HepG2 (cell line): ENCODE results near the gene CD72. TPM values are rescaled to one million over a fixed set of nuclear protein-coding genes. Genes with fewer than 3 reads are reported as not detected.

Experiments used
- ATF7-NPFF ChIP-seq: sonication (generic); formaldehyde crosslinking; IDR thresholded peaks from 2 replicates; pipeline ENCODE4 v1.8.1; 2023; ENCODE audit warnings: mild to moderate bottlenecking, low read depth, missing genetic modification reagents, moderate library complexity
- SIX4 ChIP-seq: sonication (generic); formaldehyde crosslinking; IDR thresholded peaks from 2 replicates; pipeline ENCODE4 v1.4.0; 2020; ENCODE audit warnings: missing genetic modification reagents
- STAG1 ChIP-seq: sonication (generic); formaldehyde crosslinking; IDR thresholded peaks from 2 replicates; pipeline ENCODE4 v1.4.0; 2020; ENCODE audit warnings: missing genetic modification reagents
- TP53 ChIP-seq: sonication (generic); formaldehyde crosslinking; conservative IDR thresholded peaks from 2 replicates; pipeline ENCODE4 v1.4.0; 2020; ENCODE audit warnings: missing genetic modification reagents
- ZBTB21 ChIP-seq: sonication (generic); formaldehyde crosslinking; IDR thresholded peaks from 2 replicates; pipeline ENCODE4 v1.4.0; 2020; ENCODE audit warnings: missing genetic modification reagents
- ZNF234 ChIP-seq: sonication (generic); formaldehyde crosslinking; conservative IDR thresholded peaks from 2 replicates; pipeline ENCODE4 v1.5.1; 2020; ENCODE audit warnings: mild to moderate bottlenecking, missing genetic modification reagents
- ZNF772 ChIP-seq: sonication (generic); formaldehyde crosslinking; IDR thresholded peaks from 2 replicates; pipeline ENCODE4 v1.5.0; 2020; ENCODE audit warnings: mild to moderate bottlenecking, missing genetic modification reagents
- polyA plus RNA-seq, 8 experiments: library from polyadenylated mRNA; depleted of rRNA in 3 of 8; stranded (reverse) in 7 of 8; unstranded in 1 of 8; fragments of >200 nt; fragmentation: Illumina TruSeq in 4 of 8; extraction: Trizol in 4 of 8; gene quantifications; 2 replicates each; pipeline versions ENCODE4 v1.2.1 to v1.2.3, GENCODE V29; 2011 to 2016; ENCODE audit warnings: low read depth in 4 of 8, missing spikeins in 1 of 8, mixed read lengths in 1 of 8; ENCODE audit not compliant: insufficient read depth in 1 of 8
- total RNA-seq, 5 experiments: library from RNA; depleted of rRNA; stranded (reverse); fragments of >200 nt; fragmentation: Illumina TruSeq; extraction: Trizol; gene quantifications; 2 replicates each; pipeline ENCODE4 v1.2.3, GENCODE V29; 2016; ENCODE audit warnings: low read depth in 1 of 5
- TF ChIP-seq, protein P1 (sequence below): sonication (generic); formaldehyde crosslinking; IDR thresholded peaks from 2 replicates; pipeline ENCODE4 v1.5.0; 2020; ENCODE audit warnings: mild to moderate bottlenecking, missing genetic modification reagents, borderline replicate concordance
- TF ChIP-seq, protein P2 (sequence below): sonication (generic); formaldehyde crosslinking; IDR thresholded peaks from 2 replicates; pipeline ENCODE4 v1.5.0; 2020; ENCODE audit warnings: missing genetic modification reagents, mild to moderate bottlenecking, borderline replicate concordance
- TF ChIP-seq, protein P3 (sequence below): sonication (generic); formaldehyde crosslinking; IDR thresholded peaks from 2 replicates; pipeline ENCODE4 v1.8.1; 2023; ENCODE audit warnings: mild to moderate bottlenecking, missing genetic modification reagents
- TF ChIP-seq, protein P4 (sequence below): sonication (generic); formaldehyde crosslinking; IDR thresholded peaks from 2 replicates; pipeline ENCODE4 v1.4.0; 2020; ENCODE audit warnings: low read depth, mild to moderate bottlenecking, missing genetic modification reagents

Gene CD72
- total and polyA plus RNA-seq, 2 of the 13 experiments (the other 11 are each of a cell fraction or from before 2014, with no cell fraction given): 0.18 to 1.1 TPM

DNA sequence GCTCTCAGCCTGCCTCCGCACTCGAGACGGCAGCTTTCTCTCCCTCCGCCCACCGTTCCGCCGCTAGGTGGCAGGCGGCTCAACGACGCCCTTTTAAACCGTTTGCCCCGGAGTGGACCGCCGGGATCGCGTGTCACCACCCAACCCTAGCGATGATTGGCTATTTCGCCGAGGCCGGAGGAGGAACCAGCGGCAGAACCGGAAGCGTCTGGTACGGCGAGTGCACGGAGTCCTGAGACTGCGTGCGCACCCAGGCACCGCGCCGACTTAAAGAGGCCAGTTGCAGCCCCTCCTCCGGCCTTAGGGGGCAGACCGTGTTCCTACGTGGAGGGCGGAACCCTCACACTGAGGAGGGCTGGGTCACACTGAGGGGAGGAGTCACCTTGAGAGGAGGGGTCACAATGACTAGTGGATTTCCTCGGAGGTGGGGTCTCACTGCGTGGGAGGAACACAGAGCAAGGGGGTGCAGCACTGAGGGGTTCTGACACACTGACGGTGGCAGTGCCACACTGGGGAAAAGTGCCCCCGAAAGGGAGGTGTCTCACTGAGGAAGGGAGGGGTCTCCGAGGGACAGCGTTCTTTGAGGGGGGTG lies 14.1 kb downstream of the CD72 start (continued):
- TF ChIP-seq, protein P1, sequence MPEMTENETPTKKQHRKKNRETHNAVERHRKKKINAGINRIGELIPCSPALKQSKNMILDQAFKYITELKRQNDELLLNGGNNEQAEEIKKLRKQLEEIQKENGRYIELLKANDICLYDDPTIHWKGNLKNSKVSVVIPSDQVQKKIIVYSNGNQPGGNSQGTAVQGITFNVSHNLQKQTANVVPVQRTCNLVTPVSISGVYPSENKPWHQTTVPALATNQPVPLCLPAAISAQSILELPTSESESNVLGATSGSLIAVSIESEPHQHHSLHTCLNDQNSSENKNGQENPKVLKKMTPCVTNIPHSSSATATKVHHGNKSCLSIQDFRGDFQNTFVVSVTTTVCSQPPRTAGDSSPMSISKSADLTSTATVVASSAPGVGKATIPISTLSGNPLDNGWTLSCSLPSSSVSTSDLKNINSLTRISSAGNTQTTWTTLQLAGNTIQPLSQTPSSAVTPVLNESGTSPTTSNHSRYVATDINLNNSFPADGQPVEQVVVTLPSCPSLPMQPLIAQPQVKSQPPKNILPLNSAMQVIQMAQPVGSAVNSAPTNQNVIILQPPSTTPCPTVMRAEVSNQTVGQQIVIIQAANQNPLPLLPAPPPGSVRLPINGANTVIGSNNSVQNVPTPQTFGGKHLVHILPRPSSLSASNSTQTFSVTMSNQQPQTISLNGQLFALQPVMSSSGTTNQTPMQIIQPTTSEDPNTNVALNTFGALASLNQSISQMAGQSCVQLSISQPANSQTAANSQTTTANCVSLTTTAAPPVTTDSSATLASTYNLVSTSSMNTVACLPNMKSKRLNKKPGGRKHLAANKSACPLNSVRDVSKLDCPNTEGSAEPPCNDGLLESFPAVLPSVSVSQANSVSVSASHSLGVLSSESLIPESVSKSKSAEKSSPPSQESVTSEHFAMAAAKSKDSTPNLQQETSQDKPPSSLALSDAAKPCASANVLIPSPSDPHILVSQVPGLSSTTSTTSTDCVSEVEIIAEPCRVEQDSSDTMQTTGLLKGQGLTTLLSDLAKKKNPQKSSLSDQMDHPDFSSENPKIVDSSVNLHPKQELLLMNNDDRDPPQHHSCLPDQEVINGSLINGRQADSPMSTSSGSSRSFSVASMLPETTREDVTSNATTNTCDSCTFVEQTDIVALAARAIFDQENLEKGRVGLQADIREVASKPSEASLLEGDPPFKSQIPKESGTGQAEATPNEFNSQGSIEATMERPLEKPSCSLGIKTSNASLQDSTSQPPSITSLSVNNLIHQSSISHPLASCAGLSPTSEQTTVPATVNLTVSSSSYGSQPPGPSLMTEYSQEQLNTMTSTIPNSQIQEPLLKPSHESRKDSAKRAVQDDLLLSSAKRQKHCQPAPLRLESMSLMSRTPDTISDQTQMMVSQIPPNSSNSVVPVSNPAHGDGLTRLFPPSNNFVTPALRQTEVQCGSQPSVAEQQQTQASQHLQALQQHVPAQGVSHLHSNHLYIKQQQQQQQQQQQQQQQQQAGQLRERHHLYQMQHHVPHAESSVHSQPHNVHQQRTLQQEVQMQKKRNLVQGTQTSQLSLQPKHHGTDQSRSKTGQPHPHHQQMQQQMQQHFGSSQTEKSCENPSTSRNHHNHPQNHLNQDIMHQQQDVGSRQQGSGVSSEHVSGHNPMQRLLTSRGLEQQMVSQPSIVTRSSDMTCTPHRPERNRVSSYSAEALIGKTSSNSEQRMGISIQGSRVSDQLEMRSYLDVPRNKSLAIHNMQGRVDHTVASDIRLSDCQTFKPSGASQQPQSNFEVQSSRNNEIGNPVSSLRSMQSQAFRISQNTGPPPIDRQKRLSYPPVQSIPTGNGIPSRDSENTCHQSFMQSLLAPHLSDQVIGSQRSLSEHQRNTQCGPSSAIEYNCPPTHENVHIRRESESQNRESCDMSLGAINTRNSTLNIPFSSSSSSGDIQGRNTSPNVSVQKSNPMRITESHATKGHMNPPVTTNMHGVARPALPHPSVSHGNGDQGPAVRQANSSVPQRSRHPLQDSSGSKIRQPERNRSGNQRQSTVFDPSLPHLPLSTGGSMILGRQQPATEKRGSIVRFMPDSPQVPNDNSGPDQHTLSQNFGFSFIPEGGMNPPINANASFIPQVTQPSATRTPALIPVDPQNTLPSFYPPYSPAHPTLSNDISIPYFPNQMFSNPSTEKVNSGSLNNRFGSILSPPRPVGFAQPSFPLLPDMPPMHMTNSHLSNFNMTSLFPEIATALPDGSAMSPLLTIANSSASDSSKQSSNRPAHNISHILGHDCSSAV: no peak
- TF ChIP-seq, protein P2, sequence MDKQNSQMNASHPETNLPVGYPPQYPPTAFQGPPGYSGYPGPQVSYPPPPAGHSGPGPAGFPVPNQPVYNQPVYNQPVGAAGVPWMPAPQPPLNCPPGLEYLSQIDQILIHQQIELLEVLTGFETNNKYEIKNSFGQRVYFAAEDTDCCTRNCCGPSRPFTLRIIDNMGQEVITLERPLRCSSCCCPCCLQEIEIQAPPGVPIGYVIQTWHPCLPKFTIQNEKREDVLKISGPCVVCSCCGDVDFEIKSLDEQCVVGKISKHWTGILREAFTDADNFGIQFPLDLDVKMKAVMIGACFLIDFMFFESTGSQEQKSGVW (CRISPR knock-in tag): no peak
- TF ChIP-seq, protein P3, sequence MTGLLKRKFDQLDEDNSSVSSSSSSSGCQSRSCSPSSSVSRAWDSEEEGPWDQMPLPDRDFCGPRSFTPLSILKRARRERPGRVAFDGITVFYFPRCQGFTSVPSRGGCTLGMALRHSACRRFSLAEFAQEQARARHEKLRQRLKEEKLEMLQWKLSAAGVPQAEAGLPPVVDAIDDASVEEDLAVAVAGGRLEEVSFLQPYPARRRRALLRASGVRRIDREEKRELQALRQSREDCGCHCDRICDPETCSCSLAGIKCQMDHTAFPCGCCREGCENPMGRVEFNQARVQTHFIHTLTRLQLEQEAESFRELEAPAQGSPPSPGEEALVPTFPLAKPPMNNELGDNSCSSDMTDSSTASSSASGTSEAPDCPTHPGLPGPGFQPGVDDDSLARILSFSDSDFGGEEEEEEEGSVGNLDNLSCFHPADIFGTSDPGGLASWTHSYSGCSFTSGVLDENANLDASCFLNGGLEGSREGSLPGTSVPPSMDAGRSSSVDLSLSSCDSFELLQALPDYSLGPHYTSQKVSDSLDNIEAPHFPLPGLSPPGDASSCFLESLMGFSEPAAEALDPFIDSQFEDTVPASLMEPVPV (CRISPR knock-in tag): peak; percentile 87; the same call in 1 of the 2 replicates
- TF ChIP-seq SIX4 (CRISPR knock-in tag): peak; percentile 76; the same call in 1 of the 2 replicates
- TF ChIP-seq TP53 (CRISPR knock-in tag): no peak
- peak; percentile 42; the same call in 1 of the 2 replicates for TF ChIP-seq ZNF772 (CRISPR knock-in tag)
- TF ChIP-seq, protein P4, sequence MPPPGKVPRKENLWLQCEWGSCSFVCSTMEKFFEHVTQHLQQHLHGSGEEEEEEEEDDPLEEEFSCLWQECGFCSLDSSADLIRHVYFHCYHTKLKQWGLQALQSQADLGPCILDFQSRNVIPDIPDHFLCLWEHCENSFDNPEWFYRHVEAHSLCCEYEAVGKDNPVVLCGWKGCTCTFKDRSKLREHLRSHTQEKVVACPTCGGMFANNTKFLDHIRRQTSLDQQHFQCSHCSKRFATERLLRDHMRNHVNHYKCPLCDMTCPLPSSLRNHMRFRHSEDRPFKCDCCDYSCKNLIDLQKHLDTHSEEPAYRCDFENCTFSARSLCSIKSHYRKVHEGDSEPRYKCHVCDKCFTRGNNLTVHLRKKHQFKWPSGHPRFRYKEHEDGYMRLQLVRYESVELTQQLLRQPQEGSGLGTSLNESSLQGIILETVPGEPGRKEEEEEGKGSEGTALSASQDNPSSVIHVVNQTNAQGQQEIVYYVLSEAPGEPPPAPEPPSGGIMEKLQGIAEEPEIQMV (CRISPR knock-in tag): 0 out of 2 replicates have a peak, but pooled peaks have one; percentile 58
- TF ChIP-seq ZBTB21: no peak
- peak; percentile 57 for TF ChIP-seq STAG1 (CRISPR knock-in tag)
- no peak for TF ChIP-seq ZNF234
- no peak for TF ChIP-seq ATF7-NPFF (CRISPR knock-in tag)
